PC-3 (cell line): ENCODE data around the gene FZD10. TPM values are rescaled to one million over a fixed set of nuclear protein-coding genes. Genes with fewer than 3 reads are reported as not detected.

ENCODE experiments used
- ATAC-seq: fragments of 200-7000 bp; cut with Tn5 transposase; 2 replicates; pipeline ENCODE4 v1.9.1; 2020; ENCODE audit warnings: mild to moderate bottlenecking, moderate library complexity
- BruUV-seq: library from RNA; stranded (reverse); fragments of 400-500 nt; replicated peaks from 2 replicates; lab custom pipeline; 2021; lab: Mats Ljungman, UMichigan
- CTCF ChIA-PET: fragments of 300-600 bp; sonication (Branson Sonifier 250); formaldehyde crosslinking; loops from one replicate; lab custom pipeline; 2022; ENCODE audit warnings: antibody characterized with exemption; lab: Charles Lee
- POLR2A ChIA-PET: fragments of 300-600 bp; sonication (Branson Sonifier 250); formaldehyde crosslinking; loops from one replicate; lab custom pipeline; 2022; ENCODE audit warnings: antibody characterized with exemption; ENCODE audit not compliant: unreplicated experiment; lab: Charles Lee
- DNase-seq: peaks from one replicate; pipeline ENCODE4 v3.0.0-alpha.2; 2015
- H2AFZ ChIP-seq: fragments of 300-600 bp; sonication (generic); 2 replicates; pipeline ENCODE4 v1.6.0; 2016; ENCODE audit warnings: antibody characterized with exemption, low read length
- H3F3A ChIP-seq: fragments of 300-600 bp; sonication (generic); one replicate; pipeline ENCODE4 v1.6.0; 2017; ENCODE audit warnings: antibody characterized with exemption, low read length, control low read depth, mild to moderate bottlenecking; ENCODE audit not compliant: unreplicated experiment
- H3K27ac ChIP-seq: fragments of 300-600 bp; sonication (generic); 2 replicates; pipeline ENCODE4 v1.5.1; 2016; ENCODE audit warnings: mild to moderate bottlenecking, low read length
- H3K27me3 ChIP-seq: fragments of 300-600 bp; sonication (generic); 2 replicates; pipeline ENCODE4 v1.6.1; 2016; ENCODE audit warnings: low read length, mixed read lengths
- H3K36me3 ChIP-seq: fragments of 300-600 bp; sonication (generic); 2 replicates; pipeline ENCODE4 v1.6.1; 2016; ENCODE audit warnings: low read depth, mixed run types, low read length, mixed read lengths
- H3K4me1 ChIP-seq: fragments of 300-600 bp; sonication (generic); 2 replicates; pipeline ENCODE4 v1.5.1; 2016; ENCODE audit warnings: low read length; ENCODE audit not compliant: insufficient read depth
- H3K4me2 ChIP-seq: fragments of 300-600 bp; sonication (generic); 2 replicates; pipeline ENCODE4 v1.6.0; 2016; ENCODE audit warnings: low read length
- H3K4me3 ChIP-seq: fragments of 300-600 bp; sonication (generic); 2 replicates; pipeline ENCODE4 v1.5.1; 2016; ENCODE audit warnings: mild to moderate bottlenecking, low read length, mixed read lengths
- H3K79me2 ChIP-seq: fragments of 300-600 bp; sonication (generic); 2 replicates; pipeline ENCODE4 v1.6.1; 2017; ENCODE audit warnings: low read length, mixed read lengths
- H3K9ac ChIP-seq: fragments of 300-600 bp; sonication (generic); 2 replicates; pipeline ENCODE4 v1.6.0; 2016; ENCODE audit warnings: mild to moderate bottlenecking, low read length
- H3K9me2 ChIP-seq: fragments of 300-600 bp; sonication (generic); replicated peaks from 2 replicates; pipeline ENCODE4 v1.6.1; 2016; ENCODE audit warnings: mixed run types, low read length, mixed read lengths
- H3K9me3 ChIP-seq: fragments of 300-600 bp; sonication (generic); 2 replicates; pipeline ENCODE4 v1.6.1; 2016; ENCODE audit warnings: low read length, mixed read lengths
- H4K20me1 ChIP-seq: fragments of 300-600 bp; sonication (generic); 2 replicates; pipeline ENCODE4 v1.6.1; 2016; ENCODE audit warnings: low read length, mixed read lengths
- CTCF ChIP-seq: fragments of 300-600 bp; sonication (generic); conservative IDR thresholded peaks from 2 replicates; pipeline ENCODE4 v1.5.1; 2017; ENCODE audit warnings: antibody characterized with exemption, low read depth, mild to moderate bottlenecking, low read length
- EZH2 ChIP-seq: fragments of 300-600 bp; sonication (generic); IDR thresholded peaks from one replicate; pipeline ENCODE4 v1.6.1; 2017; ENCODE audit warnings: antibody characterized with exemption, mild to moderate bottlenecking, low read length; ENCODE audit not compliant: unreplicated experiment
- EZH2phosphoT487 ChIP-seq: fragments of 300-600 bp; sonication (generic); IDR thresholded peaks from 2 replicates; pipeline ENCODE4 v1.6.1; 2018; ENCODE audit warnings: mild to moderate bottlenecking, antibody characterized with exemption, low read length, borderline replicate concordance
- intact Hi-C: fragments of 100-400 bp; cut with micrococcal nuclease; formaldehyde crosslinking; loops from 2 replicates; pipeline ENCODE4 v1.9.0; 2023
- total RNA-seq: library from RNA; depleted of rRNA; stranded (reverse); fragments of >200 nt; gene quantifications from 2 replicates; pipeline ENCODE4 v1.2.3, GENCODE V29; 2014

The FZD10 gene
- total RNA-seq, 1 experiment from 2014 or later, result not detected

GRCh38 chr12:130124605-130125244, 37.5 kb upstream of the FZD10 start:
- Histone ChIP-seq H3K27ac (no peak overlapping the region), H3K9me3 (no peaks in the 10 kb centered on the region), H3K9me2 (no peaks in the 10 kb centered on the region), H3K4me3 (no peak overlapping the region), H3K36me3 (no peaks in the 10 kb centered on the region), H3K79me2 (no peaks in the 10 kb centered on the region), H3K4me1 (no peaks in the 10 kb centered on the region), H3K27me3 (no peaks in the 10 kb centered on the region), H3F3A (no peaks in the 10 kb centered on the region), H3K9ac (no peak overlapping the region), H4K20me1 (no peaks in the 10 kb centered on the region), H2AFZ (no peak overlapping the region), H3K4me2 (no peak overlapping the region)
- POLR2A ChIA-PET, result no interaction called here
- DNase-seq (no peak), ATAC-seq (no peak)
- TF ChIP-seq EZH2 (no peak), EZH2phosphoT487 (no peak), CTCF (no peak)
- intact Hi-C loops, result no loop called here
- CTCF ChIA-PET, result no interaction called here
- no TSS peak for BruUV-seq

GRCh38 chr12:130126023-130126432, 36.2 kb upstream of the FZD10 start:
- TF ChIP-seq EZH2, result no peak
- TF ChIP-seq CTCF, result no peak
- no peak for TF ChIP-seq EZH2phosphoT487
- H3K4me1 ChIP-seq, result no peaks in the 10 kb centered on the region
- no peak overlapping the region for H3K4me3 ChIP-seq
- intact Hi-C loops, result no loop called here
- peaks cover 8% of the 10 kb centered on the region; the same call in 1 of the 2 replicates for H3K27me3 ChIP-seq
- H3K27ac ChIP-seq, result no peak overlapping the region
- no peak overlapping the region for H2AFZ ChIP-seq
- H3F3A ChIP-seq, result no peaks in the 10 kb centered on the region
- H3K9me2 ChIP-seq, result no peaks in the 10 kb centered on the region
- POLR2A ChIA-PET, result no interaction called here
- no peak overlapping the region for H3K4me2 ChIP-seq
- H3K79me2 ChIP-seq, result no peaks in the 10 kb centered on the region
- no peaks in the 10 kb centered on the region for H3K9me3 ChIP-seq
- ATAC-seq (no peak), DNase-seq (no peak)
- H3K36me3 ChIP-seq, result no peaks in the 10 kb centered on the region
- CTCF ChIA-PET, result no interaction called here
- no TSS peak for BruUV-seq
- H3K9ac ChIP-seq, result no peak overlapping the region
- H4K20me1 ChIP-seq, result no peaks in the 10 kb centered on the region

- Histone ChIP-seq H3K4me2 (no peak overlapping the region), H3K9me2 (no peaks in the 10 kb centered on the region), H2AFZ (no peak overlapping the region), H3K36me3 (no peaks in the 10 kb centered on the region), H3K9ac (no peak overlapping the region), H3K4me1 (no peaks in the 10 kb centered on the region), H3K27ac (no peak overlapping the region), H4K20me1 (no peaks in the 10 kb centered on the region), H3K79me2 (no peaks in the 10 kb centered on the region), H3K9me3 (no peaks in the 10 kb centered on the region), H3K27me3 (peaks cover 13% of the 10 kb centered on the region; the same call in 1 of the 2 replicates), H3F3A (no peaks in the 10 kb centered on the region), H3K4me3 (no peak overlapping the region)
- ATAC-seq, result no peak
- ChIA-PET POLR2A (no interaction called here), CTCF (no interaction called here)
- no TSS peak for BruUV-seq
- TF ChIP-seq CTCF (no peak), EZH2phosphoT487 (no peak), EZH2 (no peak)
- intact Hi-C loops, result no loop called here
- no peak for DNase-seq
These were observed 34.7 kb upstream of the FZD10 start for GRCh38 chr12:130127532-130127911.
